OCI-LY1 (cell line): Measurements from ENCODE around the gene SNRK.

Source experiments
- H2AFZ ChIP-seq: fragments of 200-600 bp; sonication (generic), shearing (Covaris generic); 2 replicates; pipeline ENCODE4 v1.6.0; 2014; ENCODE audit warnings: antibody characterized with exemption, mild to moderate bottlenecking, low read length
- H3F3A ChIP-seq: fragments of 200-600 bp; sonication (generic), shearing (Covaris generic); 2 replicates; pipeline ENCODE4 v1.6.0; 2014; ENCODE audit warnings: mild to moderate bottlenecking, antibody characterized with exemption, low read length, moderate library complexity; ENCODE audit not compliant: insufficient read depth
- H3K27ac ChIP-seq: fragments of 200-600 bp; sonication (generic); 2 replicates; pipeline ENCODE4 v1.5.1; 2014; ENCODE audit warnings: low read length, mixed run types, mild to moderate bottlenecking, low read depth; ENCODE audit not compliant: poor library complexity, severe bottlenecking
- H3K27me3 ChIP-seq: fragments of 200-600 bp; sonication (generic); 2 replicates; pipeline ENCODE4 v1.6.0; 2014; ENCODE audit warnings: antibody characterized with exemption, mild to moderate bottlenecking, low read length, moderate library complexity; ENCODE audit not compliant: insufficient read depth
- H3K36me3 ChIP-seq: fragments of 200-600 bp; sonication (generic); 2 replicates; pipeline ENCODE4 v1.6.1; 2014; ENCODE audit warnings: mild to moderate bottlenecking, antibody characterized with exemption, low read length, moderate library complexity, mixed read lengths; ENCODE audit not compliant: insufficient read depth
- H3K4me1 ChIP-seq: fragments of 200-600 bp; sonication (generic); 2 replicates; pipeline ENCODE4 v1.5.1; 2014; ENCODE audit warnings: mild to moderate bottlenecking, low read length, moderate library complexity; ENCODE audit not compliant: insufficient read depth, severe bottlenecking
- H3K4me2 ChIP-seq: fragments of 200-600 bp; sonication (generic), shearing (Covaris generic); 2 replicates; pipeline ENCODE4 v1.6.1; 2014; ENCODE audit warnings: low read length
- H3K4me3 ChIP-seq: fragments of 200-600 bp; sonication (generic); 2 replicates; pipeline ENCODE4 v1.5.1; 2014; ENCODE audit warnings: low read length, low read depth, mild to moderate bottlenecking, mixed read lengths; ENCODE audit not compliant: poor library complexity, severe bottlenecking
- H3K79me2 ChIP-seq: fragments of 200-600 bp; shearing (Covaris generic); 2 replicates; pipeline ENCODE4 v1.6.1; 2016; ENCODE audit warnings: mixed run types, low read length, mixed read lengths; ENCODE audit not compliant: insufficient read depth
- H3K9ac ChIP-seq: fragments of 200-600 bp; sonication (generic), shearing (Covaris generic); 2 replicates; pipeline ENCODE4 v1.6.1; 2014; ENCODE audit warnings: mild to moderate bottlenecking, low read length, mixed read lengths
- H3K9me2 ChIP-seq: fragments of 200-600 bp; sonication (generic), shearing (Covaris generic); 2 replicates; pipeline ENCODE4 v1.6.1; 2014; ENCODE audit warnings: low read depth, mild to moderate bottlenecking, low read length, mixed read lengths
- H3K9me3 ChIP-seq: fragments of 200-600 bp; shearing (Covaris generic); 2 replicates; pipeline ENCODE4 v1.6.1; 2014; ENCODE audit warnings: low read length, mixed read lengths
- H4K20me1 ChIP-seq: fragments of 200-600 bp; sonication (generic), shearing (Covaris generic); 2 replicates; pipeline ENCODE4 v1.6.0; 2016; ENCODE audit warnings: mild to moderate bottlenecking, low read length; ENCODE audit not compliant: insufficient read depth
- EZH2 ChIP-seq: fragments of 200-600 bp; sonication (generic), shearing (Covaris generic); IDR thresholded peaks from 2 replicates; pipeline ENCODE4 v1.8.0; 2017; ENCODE audit warnings: borderline replicate concordance, mixed run types, mild to moderate bottlenecking, antibody characterized with exemption, low read length, moderate library complexity, mixed read lengths
- TF ChIP-seq, protein P1 (sequence below): fragments of 200-600 bp; sonication (generic), shearing (Covaris generic); IDR thresholded peaks from 2 replicates; pipeline ENCODE4 v1.5.1; 2017; ENCODE audit warnings: mild to moderate bottlenecking, antibody characterized with exemption, low read length, moderate library complexity, mixed read lengths

The SNRK gene

DNA sequence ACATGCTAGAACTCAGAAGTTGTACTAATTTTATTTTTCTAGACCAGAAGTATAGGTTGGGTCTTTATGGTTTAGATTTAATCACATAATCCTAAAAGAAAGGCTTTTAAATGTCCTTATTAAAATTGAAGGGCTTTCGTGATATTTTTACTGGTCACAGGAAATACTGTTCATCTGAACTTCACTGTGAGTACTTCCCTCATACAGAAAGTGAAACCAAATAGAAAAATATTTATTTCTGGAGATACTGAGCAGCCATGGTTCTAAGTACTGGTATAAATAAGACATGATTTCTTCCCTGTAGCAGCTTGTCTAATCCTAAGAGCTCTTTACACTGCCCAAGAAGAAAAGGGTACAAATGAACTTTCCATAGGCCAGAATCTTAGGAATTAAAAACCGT lies 2.0 kb downstream of the SNRK start:
- Histone ChIP-seq H3K4me1 (peaks cover 44% of the 10 kb centered on the region), H2AFZ (no peak overlapping the region), H4K20me1 (0 out of 2 replicates have a peak, but pooled peaks cover 3% of the 10 kb centered on the region), H3K9ac (peak overlapping the region; percentile 69), H3K9me3 (no peaks in the 10 kb centered on the region), H3K27me3 (no peaks in the 10 kb centered on the region), H3K36me3 (no peaks in the 10 kb centered on the region), H3K9me2 (no peaks in the 10 kb centered on the region), H3K27ac (peak overlapping the region; percentile 8), H3K4me3 (peak overlapping the region; percentile 70), H3K4me2 (peak overlapping the region; percentile 95), H3K79me2 (peaks cover 56% of the 10 kb centered on the region), H3F3A (no peaks in the 10 kb centered on the region)
- TF ChIP-seq, protein P1, sequence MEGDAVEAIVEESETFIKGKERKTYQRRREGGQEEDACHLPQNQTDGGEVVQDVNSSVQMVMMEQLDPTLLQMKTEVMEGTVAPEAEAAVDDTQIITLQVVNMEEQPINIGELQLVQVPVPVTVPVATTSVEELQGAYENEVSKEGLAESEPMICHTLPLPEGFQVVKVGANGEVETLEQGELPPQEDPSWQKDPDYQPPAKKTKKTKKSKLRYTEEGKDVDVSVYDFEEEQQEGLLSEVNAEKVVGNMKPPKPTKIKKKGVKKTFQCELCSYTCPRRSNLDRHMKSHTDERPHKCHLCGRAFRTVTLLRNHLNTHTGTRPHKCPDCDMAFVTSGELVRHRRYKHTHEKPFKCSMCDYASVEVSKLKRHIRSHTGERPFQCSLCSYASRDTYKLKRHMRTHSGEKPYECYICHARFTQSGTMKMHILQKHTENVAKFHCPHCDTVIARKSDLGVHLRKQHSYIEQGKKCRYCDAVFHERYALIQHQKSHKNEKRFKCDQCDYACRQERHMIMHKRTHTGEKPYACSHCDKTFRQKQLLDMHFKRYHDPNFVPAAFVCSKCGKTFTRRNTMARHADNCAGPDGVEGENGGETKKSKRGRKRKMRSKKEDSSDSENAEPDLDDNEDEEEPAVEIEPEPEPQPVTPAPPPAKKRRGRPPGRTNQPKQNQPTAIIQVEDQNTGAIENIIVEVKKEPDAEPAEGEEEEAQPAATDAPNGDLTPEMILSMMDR: no peak
- no peak for TF ChIP-seq EZH2

DNA sequence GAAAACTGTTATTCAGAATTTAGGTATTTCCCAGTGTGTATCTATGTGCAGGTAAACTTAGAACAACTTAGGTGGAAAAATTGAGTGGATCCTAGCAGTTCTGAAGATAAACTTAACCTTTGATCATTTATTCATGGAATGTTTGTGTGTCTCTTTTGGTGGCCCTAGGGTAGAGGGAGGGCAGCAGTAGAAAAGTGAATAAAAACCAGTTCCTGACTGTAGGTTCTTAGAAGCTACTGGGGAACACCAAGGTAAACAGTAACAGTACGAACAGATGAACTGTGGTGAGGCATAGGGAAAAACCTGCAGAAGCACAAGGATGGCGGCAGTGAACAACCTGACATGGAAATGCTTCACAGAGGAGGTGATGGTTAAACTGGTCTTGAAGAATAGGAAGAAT lies 2.5 kb downstream of the SNRK start:
- no peaks in the 10 kb centered on the region for H3K36me3 ChIP-seq
- TF ChIP-seq EZH2: no peak
- TF ChIP-seq, protein P1: no peak
- H2AFZ ChIP-seq: no peak overlapping the region
- no peaks in the 10 kb centered on the region for H3K9me2 ChIP-seq
- no peaks in the 10 kb centered on the region for H3K27me3 ChIP-seq
- peak overlapping the region; percentile 95 for H3K4me2 ChIP-seq
- no peaks in the 10 kb centered on the region for H3K9me3 ChIP-seq
- H3K4me3 ChIP-seq: peak overlapping the region; percentile 70
- H3K9ac ChIP-seq: peak overlapping the region; percentile 69; the same call in 1 of the 2 replicates
- H4K20me1 ChIP-seq: 0 out of 2 replicates have a peak, but pooled peaks cover 3% of the 10 kb centered on the region
- no peaks in the 10 kb centered on the region for H3F3A ChIP-seq
- H3K4me1 ChIP-seq: peaks cover 44% of the 10 kb centered on the region
- H3K79me2 ChIP-seq: peaks cover 61% of the 10 kb centered on the region
- peak overlapping the region; percentile 8 for H3K27ac ChIP-seq

DNA sequence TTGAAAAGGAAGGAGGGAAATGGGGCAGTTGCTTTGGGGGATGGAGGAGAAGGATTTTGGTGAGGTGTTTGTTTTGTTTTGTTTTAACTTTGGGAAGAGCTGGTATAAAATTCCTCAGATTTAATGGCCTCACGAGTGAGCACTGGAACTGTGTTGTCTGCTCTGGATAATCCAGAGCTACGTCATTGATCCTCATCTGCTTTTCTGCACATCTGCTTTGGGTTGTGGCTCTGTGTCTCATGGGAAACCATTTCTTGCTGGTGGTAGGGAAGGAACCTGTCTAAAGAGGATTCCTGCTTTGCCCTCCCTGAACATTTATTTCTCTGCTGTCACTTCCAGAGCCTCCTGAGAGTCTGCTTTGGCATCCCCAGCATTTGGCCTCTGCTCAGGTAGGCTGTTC lies 3.1 kb downstream of the SNRK start:
- H3K4me1 ChIP-seq: peaks cover 44% of the 10 kb centered on the region
- H3K9ac ChIP-seq: no peak overlapping the region
- H3K79me2 ChIP-seq: peaks cover 66% of the 10 kb centered on the region
- no peaks in the 10 kb centered on the region for H3K27me3 ChIP-seq
- H3K27ac ChIP-seq: no peak overlapping the region
- no peak overlapping the region for H3K4me3 ChIP-seq
- no peaks in the 10 kb centered on the region for H3K9me2 ChIP-seq
- no peak overlapping the region for H2AFZ ChIP-seq
- 0 out of 2 replicates have a peak, but pooled peaks cover 3% of the 10 kb centered on the region for H4K20me1 ChIP-seq
- no peaks in the 10 kb centered on the region for H3K9me3 ChIP-seq
- no peaks in the 10 kb centered on the region for H3K36me3 ChIP-seq
- TF ChIP-seq, protein P1: no peak
- no peak for TF ChIP-seq EZH2
- H3F3A ChIP-seq: no peaks in the 10 kb centered on the region
- H3K4me2 ChIP-seq: no peak overlapping the region; the same call in 1 of the 2 replicates
